ENCODE results near the gene DHRSX.

Gene DHRSX

DNA sequence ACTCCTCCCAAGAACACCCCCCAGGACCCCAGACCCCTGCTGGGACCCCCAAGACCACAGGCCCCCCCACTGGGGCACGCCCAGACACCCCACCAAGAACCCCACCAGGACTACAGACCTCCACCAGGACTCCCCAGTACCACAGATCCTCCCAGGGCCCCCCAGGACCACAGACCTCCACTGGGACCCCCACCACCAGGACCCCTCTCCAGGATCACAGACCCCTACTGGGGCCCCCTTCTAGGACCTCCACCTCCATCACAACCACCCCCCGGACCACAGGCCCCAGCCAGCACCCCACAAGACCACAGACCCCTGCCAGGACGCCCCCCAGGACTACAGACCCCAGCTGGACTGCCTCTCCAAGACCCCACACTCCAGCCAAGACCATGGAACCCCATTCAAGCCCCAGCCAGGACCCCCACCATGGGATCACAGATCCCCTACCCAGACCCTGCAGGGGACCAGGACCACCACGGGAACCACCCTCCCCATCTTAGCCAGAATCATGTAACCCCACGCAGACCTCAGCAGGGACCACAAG, 855 bp upstream of the DHRSX start:
- no peak overlapping the region for H3K4me3 ChIP-seq
- peak overlapping the region in 9 of 21 experiments; percentile 0 to 99 (median 95) for H3K27ac ChIP-seq

GRCh38 chrX:2500091-2500802, 529 bp downstream of the DHRSX start:
- Histone ChIP-seq H3K4me3 (peak overlapping the region; percentile 56 to 99 (median 78)), H3K27ac (peak overlapping the region; percentile 80 to 99 (median 94))

DNA sequence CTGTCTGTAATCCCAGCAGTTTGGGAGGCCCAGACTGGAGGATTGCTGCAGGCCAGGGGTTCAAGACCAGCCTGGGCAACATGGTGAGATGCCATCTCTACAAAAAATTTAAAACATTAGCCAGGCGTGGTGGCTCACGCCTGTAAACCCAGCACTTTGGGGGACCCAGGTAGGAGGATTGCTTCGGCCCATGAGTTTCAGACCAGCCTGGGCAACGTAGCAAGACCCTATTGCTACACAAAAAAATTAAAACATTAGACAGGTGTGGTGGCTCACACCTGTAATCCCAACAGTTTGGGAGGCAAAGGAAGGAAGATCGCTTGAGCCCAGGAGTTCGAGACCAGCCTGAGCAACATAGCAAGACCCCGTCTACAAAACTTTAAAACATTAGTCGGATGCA, 1.3 kb downstream of the DHRSX start:
- peak overlapping the region in 18 of 21 experiments; percentile 86 to 99 (median 95) for H3K27ac ChIP-seq
- peak overlapping the region; percentile 56 to 99 (median 78) for H3K4me3 ChIP-seq

DNA sequence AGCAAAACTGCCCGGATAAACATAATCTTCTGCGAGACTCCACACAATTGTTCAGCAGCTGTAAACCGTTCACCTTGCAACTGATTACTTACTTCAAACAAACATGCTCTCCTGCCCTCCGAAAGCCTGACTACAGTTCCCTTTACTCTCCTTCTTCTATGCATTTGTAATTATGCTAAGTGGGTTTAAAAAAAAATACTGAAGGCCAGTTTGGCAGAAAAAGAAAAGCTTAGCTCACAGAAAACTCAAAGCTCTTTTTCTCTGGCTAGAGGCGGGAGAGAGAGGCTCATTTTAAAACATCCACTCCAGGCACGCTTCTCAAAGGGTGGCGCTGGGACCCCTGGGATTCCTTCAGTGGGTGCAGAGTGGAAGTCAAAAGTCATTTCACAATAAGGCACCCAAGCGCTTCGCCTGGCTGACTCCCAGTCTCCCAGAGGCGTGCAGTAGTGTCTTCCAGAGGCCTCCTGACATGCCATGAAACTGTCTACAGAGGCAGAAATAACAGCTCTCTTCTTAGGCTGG, 1.9 kb downstream of the DHRSX start:
- Histone ChIP-seq H3K27ac (peak overlapping the region in 18 of 21 experiments; percentile 20 to 99 (median 94)), H3K4me3 (peak overlapping the region in 5 of 7 experiments; percentile 3 to 99 (median 74))

DNA sequence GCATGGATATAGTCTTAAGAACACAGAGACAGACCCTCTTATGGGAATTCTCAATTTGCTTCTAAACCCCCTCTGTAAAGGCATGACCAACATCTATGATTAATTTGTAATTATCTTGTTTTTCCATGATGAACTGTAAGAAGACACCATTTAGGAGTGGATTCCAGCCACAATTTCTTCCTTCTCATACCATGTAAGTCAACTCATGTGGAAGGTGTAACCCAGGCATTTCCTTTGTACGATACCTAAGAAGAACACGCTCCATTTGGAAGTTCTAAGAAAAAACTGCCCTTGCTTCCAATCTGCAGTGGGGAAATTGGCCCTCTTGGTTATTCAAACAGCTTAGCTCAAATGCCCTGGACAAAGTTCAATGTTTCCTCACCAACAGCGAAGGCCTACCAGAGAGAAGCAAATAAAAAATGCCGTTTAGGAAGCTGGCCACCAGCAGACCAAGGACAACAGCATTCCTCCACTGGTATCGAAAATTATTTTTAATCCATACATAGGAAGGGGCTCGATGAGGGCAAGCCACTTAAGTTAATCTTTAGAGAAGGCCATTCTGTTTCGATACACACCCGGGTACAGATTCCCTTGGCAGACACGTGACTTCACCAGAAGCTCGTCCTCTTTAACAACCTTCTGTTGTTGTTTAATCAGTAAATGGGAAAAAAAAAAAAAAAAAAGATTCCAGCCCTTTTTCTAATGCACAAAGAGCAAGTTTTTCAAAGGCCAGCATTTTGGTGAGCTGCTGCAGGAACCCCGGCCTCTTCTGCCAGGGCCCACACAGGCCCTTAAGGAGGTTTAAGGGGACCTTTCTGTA, 2.6 kb downstream of the DHRSX start:
- peak overlapping the region in 5 of 7 experiments; percentile 3 to 99 (median 74) for H3K4me3 ChIP-seq
- peak overlapping the region in 18 of 21 experiments; percentile 20 to 99 (median 94) for H3K27ac ChIP-seq

- no peak overlapping the region for H3K27ac ChIP-seq
- H3K4me3 ChIP-seq = no peak overlapping the region
Measured at GRCh38 chrX:2495595-2495994, 5.2 kb downstream of the DHRSX start.

DNA sequence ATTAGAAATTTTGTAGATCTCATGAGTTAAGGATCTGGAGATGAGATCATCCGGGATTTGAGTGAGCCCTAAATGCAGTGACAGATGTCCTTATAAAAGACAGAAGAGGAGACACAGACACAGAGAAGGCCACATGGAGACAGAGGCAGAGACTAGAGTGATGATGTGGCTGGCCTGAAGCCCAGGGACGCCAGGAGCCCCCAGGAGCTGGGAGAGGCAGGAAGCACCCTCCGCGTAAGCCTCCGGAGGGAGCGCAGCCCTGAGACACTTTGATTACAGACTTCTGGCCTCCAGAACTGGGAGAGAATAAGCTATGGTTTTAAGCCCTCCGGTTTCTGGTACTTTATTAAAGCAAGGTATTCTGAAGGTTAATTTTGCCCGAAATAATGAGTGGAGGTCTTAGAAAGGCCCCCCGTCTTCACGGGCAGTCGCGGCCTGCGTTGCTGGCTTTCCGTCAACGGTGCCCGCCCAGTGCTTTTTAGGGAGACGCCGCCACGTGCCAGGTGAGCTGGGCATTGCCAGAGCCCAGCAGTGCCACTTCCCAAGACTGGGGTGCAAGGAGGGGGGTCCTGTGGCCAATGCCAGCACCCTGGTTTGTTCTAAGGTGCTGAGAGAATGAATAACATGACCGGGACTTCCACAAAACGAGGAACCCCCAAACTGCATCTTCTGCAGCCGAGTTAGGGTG, 8.1 kb downstream of the DHRSX start:
- Histone ChIP-seq H3K27ac (no peak overlapping the region), H3K4me3 (no peak overlapping the region)

DNA sequence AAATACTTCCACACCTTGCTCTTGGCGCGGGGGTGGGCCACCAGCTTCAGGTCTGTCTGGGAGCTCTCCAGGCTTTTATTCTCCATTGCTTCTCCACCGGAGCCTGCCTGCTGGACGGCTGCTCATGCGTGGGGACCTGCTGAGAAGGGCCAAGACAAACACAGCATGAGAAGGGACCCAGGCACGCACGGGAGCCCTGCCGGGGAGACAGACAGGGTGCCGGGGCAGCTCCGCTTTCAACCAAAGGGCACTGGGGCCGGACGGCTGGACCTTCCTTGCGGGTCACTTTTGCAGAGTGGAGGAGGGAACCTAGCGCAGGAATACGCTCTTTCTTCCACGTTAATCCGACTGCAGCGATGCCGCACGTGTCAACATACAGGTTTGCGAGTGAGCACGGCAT, 10.1 kb downstream of the DHRSX start:
- Histone ChIP-seq H3K27ac (no peak overlapping the region), H3K4me3 (no peak overlapping the region)

GRCh38 chrX:2489446-2490445, 11.0 kb downstream of the DHRSX start:
- no peak overlapping the region for H3K4me3 ChIP-seq
- no peak overlapping the region for H3K27ac ChIP-seq

- Histone ChIP-seq H3K27ac (no peak overlapping the region), H3K4me3 (no peak overlapping the region)
Measured at GRCh38 chrX:2488621-2489285, 12.0 kb downstream of the DHRSX start.

DNA sequence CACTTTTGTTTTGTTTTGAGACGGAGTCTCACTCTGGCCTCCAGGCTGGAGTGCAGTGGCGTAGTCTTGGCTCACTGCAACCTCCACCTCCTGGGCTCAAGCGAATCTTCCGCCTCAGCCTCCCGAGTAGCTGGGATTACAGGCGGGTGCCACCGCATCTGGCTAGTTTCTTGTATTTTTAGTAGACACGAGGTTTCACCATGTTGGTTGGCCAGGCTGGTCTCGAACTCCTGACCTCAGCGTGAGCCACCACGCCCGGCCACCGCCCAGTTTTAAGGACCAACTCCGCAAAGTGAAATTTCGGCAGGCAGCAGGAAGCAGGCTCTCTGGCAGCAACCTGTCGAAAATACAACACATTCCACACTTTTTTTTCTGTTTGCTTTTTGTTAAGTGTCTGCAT, 13.4 kb downstream of the DHRSX start:
- peak overlapping the region in 2 of 21 experiments; percentile 6 to 32 for H3K27ac ChIP-seq
- no peak overlapping the region for H3K4me3 ChIP-seq

DNA sequence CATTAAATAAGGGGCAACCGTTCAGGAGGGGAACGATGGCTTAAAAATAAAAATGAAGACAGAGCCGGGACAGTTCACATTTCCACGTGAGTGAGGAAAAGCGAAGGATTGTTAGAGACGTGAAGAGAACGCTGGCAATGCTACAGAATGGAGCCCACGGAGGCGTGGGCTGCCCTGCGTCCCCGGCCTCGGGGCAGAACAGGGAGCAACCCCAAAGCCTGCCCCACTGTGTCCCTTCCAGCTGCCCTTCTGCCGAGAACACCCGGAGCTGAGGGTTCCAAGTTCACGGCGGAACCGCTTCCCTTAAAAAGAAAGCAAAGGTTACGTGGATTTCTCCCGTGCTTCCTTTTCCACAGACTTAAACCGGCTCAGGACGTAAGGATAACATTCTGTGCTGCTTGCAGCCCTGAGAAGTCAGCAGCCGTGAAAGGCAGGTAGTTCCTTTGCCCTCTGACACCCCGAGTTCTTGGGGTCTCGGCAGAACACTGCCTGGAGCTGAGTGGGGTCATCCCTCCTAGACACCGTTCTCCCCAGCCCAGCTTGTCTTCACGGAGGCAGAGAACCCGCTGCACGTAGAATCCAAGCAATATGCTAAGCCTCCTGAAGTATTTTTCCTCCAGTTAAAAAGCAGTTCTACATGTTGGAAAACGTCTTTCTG, 14.2 kb downstream of the DHRSX start:
- Histone ChIP-seq H3K27ac (peak overlapping the region in 6 of 21 experiments; percentile 23 to 79 (median 41)), H3K4me3 (no peak overlapping the region)

GRCh38 chrX:2485789-2486345, 14.9 kb downstream of the DHRSX start:
- Histone ChIP-seq H3K27ac (peak overlapping the region in 12 of 21 experiments; percentile 2 to 79 (median 54)), H3K4me3 (peak overlapping the region in 1 of 7 experiments; percentile 1)

DNA sequence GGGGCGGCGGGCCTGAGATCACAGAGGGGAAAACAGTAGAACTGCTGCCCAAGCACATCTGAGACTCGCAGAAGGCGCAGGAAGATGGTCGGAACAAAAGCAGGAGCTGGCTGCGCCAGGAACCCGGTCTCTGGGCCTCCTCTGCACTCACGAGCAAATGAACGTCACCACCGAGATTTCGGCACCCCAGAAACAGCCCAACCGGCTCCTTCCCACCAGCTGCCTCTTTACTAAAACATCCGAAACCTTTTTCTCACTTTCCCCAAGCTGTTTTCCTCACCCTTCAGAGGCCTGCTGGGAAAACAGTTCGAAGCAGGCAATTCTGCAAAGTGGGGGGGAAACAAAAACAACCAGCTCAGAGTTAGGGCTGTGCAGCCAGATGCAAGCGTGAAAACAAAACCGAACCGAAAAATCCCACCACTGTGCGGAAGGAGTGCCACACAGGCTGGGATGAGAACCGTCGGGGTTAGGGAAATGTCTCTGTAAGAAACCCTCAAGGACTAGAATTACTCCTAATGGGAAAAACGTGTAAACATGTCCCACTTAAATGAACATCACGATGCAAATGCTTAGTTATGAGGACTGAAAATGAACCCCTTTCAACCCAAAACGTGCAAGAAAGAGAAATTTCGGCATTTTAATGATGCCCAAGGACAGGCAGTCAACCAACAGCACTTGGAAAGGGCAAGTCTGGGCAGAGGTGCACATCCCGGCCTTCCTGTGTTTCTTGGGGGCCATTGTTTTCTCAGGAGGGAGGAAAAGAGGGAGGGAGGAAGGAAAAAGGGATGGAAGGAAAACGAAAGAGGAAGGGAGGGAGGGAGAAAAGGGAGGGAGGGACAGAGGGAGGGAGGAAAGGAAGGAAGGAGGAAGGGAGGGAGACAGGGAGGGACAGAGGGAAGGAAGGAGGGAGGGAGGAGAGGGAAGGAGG, 15.8 kb downstream of the DHRSX start:
- H3K4me3 ChIP-seq = peak overlapping the region in 1 of 7 experiments; percentile 8
- H3K27ac ChIP-seq = peak overlapping the region in 16 of 21 experiments; percentile 25 to 79 (median 58)

DNA sequence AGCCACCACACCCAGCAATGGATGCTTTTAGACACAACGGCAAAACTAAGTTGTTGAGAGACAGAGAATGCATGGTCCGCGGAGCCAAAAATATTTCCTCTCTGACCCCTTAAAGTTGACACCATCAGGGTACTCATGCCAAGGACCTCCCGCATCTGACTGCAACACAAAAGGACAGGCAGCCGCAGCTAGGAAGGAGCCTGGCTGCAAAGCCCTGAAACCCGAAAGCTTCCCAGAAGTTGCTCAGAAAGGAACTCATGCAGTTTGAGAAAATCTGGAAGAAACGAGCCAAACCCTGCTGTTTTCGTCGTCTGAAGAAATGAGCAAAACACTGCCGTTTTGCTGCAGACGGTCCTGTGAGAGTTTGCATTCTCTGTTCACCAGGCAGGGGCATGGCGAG, 16.5 kb downstream of the DHRSX start:
- Histone ChIP-seq H3K4me3 (peak overlapping the region in 1 of 7 experiments; percentile 8), H3K27ac (peak overlapping the region in 15 of 21 experiments; percentile 25 to 79 (median 59))
